Testis (tissue), 2 donors: ENCODE results near the gene FBLL1.

ENCODE experiments used
- CTCF ChIP-seq, 3 experiments: fragments of 450-650 bp in 2 of 3; fragments of 200-600 bp in 1 of 3; sonication (generic) in 1 of 3; IDR thresholded peaks; one replicate each; pipeline ENCODE4 v1.5.1; 2016 to 2019; ENCODE audit warnings: antibody characterized with exemption in 3 of 3, mild to moderate bottlenecking in 2 of 3, moderate library complexity in 1 of 3
- POLR2A ChIP-seq: fragments of 450-650 bp; IDR thresholded peaks from one replicate; pipeline ENCODE4 v1.6.1; 2017; ENCODE audit warnings: antibody characterized with exemption, mild to moderate bottlenecking, moderate library complexity

- TF ChIP-seq CTCF (IDR thresholded peaks at IDR 0.05) (no peak), POLR2A (no peak)
Measured at GRCh38 chr5:168531987-168532864, 3.1 kb downstream of the FBLL1 start.
